NCI-H345 treated with DMSO at 0.1 percent for 48 hours (cell line): ENCODE measurements around the gene CHGA.

Source experiments
- DNase-seq: peaks from one replicate; lab custom pipeline; 2025; ENCODE audit not compliant: unreplicated experiment; lab: John Stamatoyannopoulos, UW

Gene CHGA

DNA sequence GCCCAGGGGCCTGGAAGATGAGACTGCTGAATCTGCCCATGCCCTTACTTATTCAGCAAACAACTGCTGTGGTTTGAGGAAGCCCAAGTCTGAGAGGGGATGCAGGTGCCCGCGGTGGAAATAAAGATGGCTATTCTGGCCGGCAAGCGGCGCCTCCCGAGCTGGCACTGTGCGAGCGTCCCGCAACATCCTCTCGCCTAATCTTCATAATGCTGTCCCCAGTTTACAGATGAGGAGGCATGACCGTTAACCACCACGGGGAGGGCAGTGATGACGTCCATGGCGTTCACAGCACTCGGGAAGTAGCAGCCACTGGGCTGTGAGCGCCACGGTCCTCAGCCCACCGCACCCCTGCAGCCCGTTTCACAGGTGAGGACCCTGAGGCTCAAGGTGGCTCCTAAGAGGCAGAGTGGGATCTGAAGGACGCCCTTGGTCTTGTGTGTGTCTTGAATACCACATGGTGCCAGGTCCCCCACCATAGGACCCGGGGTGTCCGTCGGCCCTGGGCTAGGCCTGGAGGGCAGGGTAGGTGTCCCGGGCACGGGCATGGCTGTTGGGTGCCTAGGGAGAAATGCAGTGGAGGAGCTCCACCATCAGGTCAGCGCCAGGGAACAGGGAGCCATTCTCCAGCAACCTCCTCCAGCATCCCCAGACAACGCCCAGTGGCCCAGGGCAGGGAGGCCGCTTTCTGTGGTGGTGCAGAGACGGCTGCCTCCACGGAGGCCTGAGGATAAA lies 20.2 kb downstream of the CHGA start:
- no peak for DNase-seq

DNA sequence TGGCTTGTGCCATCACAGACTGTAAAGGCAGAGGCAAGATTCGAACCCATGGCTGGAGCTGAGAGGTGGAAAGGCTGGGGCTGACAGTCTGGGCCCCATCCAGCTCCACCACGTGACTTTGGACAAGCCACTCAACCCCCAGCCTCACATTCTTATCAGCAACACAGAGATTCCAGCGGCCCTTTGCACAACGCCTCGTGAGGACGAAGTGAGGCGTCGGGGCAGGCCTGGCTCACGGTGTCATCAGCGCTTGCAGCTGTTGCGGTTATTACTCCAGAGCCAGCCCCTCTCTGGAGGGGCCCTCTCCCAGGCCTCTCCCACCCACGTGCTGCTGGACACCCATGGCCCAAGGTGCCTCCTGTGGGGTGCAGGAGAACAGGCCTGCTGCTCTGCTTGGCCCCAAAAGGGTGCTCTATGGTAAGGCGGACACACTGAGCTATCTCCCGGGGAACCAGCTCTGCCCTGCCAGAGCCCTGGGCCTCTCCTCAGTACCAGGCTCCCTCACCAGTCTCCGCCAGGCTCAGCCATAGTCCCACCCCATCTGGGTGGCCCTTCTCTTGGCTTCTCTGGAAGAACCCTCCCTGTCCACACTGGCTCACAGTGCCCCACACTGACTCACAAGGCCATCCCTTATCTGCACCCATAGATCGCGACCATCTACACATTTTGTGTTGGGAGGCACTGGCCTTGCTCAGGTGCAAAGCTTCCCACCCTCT lies 21.1 kb downstream of the CHGA start:
- no peak for DNase-seq

DNA sequence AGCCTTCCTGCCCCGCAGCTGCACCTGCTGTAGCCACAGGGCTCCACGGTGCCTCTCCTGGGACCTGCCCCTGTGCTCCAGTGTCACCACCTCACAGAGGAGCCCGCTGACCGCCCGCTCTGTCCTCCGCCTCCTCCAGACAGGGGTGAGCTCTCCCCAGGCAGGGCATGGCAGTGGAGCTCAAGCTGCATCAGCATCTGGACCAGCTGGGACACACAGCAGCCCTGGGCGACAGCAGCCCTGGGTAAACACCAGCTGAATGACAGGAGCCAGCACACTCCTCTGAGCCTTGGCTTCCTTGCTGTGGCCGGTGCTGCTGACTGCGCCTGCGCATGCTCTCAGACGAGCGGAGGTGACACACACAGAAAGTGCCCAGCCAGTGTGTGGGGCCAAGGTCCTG lies 22.0 kb downstream of the CHGA start:
- no peak for DNase-seq

DNA sequence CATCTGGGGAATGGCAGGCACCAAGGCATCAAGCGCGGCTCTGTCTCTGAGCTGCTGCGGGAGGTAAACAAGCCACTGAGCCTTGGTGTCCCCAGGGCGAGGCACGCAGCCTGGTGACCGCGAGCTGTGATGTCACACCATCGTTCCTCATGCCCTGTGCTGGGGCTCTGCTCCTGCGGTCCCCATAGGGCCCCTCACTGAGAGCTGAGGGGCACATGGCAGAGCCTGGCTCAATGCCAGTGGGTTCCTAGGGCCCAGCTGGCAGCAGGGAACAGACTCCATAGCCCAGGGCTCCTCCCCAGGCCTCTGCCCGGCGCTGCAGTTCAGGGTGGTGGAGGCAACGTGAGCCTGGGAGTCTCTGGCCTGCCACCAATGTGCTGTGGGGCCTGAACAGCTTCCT lies 22.6 kb downstream of the CHGA start:
- no peak for DNase-seq

DNA sequence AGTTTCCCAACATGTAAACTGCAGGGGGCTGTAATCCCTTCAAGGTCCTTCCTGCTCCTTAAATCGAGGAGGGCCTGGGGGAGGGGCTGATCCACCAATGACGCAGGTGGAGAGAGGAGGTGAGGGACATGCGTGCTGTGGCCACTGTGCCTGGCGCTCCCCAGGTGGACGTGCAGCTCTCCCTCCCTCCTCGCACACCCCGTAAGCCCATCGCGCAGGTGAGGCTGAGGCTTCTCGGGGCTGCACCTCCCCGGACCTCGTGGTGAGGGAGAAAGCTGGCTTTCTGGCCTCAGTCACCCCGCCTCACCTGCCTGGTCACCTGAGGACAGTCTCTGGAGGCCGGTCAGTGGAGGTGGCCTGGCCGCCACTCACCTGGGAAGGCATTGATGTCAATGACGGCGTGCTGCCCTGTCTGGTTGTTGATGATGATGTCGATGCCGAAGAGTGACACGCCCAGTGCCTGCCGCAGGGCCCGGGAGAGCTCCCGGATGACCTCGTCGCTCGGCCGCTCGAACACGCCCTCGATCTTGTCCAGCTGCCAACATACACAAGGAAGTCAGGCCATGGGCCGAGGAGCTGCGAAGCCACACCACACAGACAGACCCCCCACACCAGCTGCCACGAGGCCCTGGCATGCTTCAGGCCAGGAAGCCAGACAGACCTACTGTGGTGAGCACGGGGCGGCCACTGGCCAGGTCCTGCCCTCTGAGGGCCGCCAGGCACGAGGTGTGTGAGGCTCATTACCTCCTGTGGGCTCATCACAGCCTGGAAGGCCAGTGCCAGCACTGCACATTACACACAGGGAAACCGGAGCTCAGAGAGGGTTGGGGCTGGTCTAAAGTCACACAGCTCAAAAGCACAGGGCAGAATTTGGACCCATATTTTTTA lies 23.3 kb downstream of the CHGA start:
- DNase-seq, result no peak

DNA sequence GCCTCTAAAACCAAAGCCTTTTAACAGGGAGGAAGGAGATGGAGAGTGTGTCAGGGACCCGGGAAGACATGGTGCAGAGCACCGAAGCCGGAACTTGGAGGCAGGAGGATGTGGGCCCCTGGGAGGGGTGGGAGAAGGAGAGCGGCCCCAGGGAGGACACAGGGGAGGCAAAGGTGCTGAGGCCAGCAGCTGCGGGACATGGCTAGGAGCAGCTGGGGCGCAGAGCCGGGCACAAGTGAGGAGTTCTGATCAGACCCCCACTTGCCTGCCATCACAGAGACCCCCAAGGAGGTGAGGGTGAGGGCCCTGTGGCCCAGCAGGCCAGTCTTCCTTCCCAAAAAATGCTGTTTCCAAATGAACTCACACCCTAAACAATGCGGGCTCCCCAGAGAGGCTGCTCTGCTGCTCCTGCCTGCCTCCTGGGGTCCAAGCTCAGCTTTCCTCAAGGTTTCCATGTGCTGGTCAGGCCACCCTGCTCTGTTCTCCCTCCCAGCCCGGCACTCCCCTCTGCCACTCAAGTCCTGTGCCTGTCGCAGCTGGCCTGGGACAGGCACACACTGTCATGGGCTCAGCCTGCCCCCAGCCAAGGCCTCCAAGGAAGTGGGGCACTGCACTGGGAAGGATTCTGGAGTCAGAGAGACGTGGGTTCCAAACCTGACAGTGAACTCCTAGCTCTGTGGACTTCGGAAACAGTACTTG lies 24.0 kb downstream of the CHGA start:
- DNase-seq, result no peak

DNA sequence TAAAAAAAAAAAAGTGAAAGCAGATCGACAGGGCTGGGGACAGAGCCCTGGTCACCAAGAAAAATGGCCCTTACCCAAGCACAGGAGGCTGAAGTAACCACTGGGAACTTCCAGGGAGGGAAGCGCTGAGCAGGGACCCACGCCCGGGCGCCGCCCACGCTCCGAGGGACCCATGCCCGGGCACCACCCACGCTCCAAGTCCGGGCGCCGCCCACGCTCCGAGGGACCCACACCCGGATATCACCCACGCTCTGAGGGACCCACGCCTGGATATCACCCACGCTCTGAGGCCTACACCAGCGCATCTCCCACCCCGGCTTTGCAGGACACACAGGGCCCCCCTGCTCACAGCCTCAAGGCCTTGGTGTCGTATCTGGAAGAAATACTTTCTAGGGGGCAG lies 25.7 kb downstream of the CHGA start:
- no peak for DNase-seq

DNA sequence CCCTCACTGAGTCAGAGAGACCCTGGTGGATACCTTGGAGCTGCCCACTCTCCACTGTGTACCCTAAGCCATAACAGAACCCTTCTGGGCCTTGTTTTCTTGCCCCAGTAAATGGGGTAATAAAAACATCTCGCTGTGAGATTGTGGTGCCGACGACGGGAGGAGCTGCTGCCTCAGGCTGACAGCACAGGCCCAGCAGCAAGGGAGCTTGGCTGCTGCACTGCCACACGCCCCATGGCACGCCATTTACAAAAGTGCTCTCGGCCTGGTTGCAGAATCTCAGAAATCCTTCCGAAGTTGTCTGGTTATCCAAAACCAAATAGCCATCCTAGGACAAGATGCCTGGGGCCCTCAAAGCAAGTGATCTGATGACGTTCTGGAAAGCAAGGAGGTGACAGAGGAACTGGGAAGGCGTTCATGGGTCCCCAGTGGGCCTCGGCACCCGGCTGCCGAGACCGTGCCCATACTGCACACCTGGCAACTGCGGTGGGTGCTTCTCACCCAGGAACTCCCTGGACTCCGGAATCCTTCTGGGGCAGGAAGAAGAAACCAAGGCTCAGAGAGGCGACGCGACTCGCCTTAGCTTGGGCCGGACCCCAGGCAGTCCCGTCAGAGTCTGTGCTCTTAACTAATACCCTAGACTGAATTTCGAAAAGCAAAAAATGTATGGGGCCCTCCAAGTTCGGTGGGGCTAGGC lies 26.7 kb downstream of the CHGA start:
- DNase-seq, result no peak

DNA sequence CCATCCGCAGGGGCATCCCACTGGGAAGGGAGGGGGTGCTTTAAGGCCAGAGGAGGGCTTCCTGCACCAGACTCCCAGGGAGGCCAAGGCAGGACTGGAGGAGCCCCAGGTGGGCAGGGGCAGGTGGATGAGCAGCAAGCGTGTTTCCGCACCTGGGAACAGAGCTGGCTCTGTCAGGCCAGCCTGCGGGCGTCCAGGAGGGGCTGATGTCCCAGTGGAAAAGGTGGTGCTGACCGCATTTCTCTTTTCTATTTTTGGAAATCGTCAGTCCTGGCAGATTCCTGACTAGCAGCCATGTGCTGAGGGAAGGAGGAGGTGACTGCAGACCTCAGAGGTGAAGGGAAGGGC lies 27.2 kb downstream of the CHGA start:
- DNase-seq, result no peak

DNA sequence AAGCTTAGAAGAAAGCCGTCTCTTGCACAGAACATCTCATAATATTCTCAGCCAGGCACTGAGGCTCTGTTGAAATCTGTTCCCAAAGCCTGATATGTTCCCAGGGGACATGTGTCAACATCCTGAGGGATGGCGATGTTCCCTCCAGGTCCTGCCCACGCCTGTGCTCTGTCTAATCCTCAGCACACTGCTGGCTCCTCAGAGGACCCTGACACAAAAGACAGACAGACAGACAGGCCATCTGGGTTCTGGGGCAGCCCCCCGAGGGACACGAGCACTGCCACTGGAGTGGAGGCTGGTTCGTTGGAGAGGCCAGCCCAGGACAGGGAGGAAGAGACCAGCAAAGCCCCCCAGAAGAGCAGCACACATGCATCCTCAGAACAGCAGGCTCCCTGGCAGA lies 27.8 kb downstream of the CHGA start:
- DNase-seq, result no peak

DNA sequence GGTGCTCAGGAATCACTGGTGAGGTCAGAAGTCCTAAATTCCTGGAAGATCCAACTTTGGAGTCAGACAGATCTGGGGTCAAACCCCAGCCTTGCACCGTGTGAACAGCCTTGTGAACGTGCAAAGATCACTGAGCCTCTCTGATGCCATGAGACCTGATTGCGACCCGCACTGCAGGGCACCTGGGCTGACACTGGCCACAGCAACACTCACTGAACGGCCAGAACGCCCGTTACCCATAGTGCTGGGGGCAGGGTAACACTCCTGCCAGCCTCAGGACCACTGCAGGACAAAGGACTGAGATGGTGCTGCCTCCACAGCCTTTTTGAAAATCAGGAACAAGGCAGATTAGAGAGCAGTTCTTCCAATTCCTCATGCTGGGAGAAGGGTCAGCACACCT lies 28.3 kb downstream of the CHGA start:
- no peak for DNase-seq

DNA sequence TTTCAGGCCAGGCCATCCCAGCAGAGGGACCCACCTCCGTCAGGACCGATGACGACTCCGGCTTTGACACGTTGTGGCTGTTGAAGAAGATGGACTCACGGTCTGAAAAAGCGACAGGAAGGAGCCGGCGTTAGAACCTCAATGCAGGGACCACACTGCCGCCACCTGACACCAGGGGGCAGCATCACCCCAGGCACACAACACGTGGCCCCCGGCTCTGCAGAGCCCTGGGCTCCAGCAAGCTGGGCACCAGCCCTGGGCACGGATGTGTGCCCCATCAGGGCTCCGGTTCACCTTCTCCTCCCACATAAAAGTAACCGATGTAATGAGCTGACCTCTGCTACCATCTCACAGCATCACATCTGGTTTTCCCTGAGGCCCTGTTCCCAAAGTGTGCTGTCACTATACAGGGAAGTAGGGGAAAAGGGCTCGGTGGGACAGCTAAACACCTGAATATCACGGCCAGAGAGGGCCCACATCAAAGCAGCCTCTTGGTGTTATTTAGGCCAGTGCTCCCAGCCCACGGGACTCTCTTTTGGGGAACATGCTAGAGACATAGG lies 29.0 kb downstream of the CHGA start:
- peak; percentile 21 for DNase-seq

DNA sequence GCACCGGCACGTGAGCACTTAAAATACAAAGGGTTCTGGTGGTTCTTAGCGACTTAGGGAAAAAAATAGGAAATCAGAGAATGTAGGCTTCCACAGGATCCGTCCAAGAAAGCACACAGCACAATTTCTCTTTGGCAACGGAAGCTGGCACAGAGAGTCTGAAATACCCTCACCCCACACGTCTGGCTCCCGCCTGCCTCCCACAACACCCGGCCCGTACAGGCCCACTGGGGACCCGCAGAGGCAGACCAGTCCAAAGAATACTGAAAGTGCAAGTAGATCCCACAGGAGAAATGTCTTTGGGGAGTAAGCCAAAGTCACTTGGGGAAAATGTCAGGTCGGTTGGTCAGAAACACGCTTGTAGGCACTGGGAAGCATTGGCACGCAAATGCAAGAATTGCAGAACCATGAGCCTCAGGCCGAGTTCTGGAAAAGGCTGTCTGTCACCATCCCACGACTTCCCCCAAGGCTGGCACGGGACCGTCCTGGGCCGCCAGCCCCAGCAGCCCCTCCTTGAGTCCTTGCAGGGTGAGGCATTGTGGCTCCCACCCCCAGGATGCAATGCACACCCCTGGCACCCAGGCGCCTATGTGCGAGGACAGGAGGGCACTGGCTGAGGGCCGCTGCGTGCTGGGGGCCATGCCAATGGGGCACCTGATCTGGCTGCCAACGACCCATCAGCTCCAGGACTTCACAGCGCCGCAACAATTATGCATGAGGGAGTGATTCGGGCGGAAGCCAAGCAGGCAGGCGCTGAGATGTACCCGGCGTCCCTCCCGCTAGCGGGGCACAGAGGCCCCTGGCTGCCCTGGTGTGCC lies 29.7 kb downstream of the CHGA start:
- DNase-seq, result no peak

DNA sequence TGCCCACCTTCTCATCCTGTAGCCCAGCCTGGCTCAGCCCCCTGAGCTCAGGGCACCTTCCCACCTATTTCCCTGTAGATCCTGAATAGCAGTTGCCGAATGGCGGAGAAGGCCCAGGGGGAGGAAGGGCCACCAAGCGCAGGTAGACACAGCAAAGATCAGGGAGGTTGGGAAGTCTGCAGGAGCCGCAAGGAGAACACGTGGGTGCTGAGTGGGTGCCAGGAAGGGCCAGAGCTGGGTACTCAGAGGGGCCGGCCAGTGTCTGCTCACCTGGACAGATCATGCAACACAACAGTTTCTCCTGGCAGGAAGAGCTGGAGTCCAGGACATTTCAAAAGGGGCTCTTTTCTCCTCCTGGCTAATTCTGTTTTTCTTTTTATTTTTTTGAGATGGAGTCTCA lies 30.6 kb downstream of the CHGA start:
- DNase-seq, result no peak

DNA sequence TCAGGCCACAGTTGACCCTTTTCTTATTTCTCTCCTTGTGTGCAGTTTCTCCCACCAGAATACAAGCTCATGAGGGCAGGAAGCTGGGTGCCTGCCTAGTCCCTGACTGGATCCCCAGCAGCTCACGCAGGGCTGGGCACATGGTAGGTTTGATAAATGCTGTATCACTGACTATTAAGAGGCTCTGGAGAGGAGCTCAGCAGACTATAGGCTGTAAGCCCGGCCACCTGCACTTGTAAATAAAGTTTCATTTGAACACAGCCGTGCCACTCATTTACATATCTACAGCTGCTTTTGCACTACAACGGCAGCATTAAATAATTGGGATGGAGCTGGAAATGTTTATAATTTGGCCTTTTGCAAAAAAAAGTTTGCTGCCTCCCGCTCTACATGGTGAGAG lies 32.0 kb downstream of the CHGA start:
- peak; percentile 13 for DNase-seq

DNA sequence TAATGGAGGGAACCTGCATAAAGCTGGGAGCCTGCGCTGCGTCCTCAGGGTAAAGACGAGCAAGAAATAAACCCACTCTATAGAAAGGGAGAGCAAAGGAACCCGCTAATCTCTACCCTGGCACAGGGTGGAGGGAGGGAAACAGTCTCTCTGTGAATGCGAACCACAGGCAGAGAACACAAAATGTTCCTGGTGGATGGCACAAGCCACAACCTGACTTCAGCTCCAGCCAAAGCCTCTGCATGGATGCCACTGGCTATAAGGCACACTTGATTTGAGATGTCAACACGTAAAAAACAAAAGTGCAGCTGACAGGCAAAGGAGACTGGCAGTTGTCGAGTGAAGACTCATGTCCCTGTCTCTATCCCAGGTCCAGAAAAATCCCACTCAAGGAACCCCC lies 32.4 kb downstream of the CHGA start:
- DNase-seq, result no peak

DNA sequence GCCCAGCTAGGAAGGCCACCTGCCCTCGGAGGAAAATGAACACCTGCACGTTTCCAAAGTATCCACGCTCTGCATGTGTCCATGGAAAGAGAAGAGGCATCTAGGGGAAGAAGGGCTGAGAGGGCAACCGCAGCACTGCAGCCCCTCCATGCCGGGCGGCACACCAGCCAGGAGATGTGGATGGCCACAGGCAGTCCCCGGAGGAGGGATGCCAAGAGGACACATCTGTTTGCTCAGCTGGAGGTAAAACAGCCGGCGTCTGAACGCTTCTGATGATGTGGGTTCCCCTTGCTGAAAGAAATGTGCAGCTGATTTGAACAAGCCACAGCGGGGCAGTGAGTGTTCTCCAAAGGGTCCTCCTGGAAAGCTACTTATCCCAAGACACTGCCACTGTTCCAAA lies 34.0 kb downstream of the CHGA start:
- peak; percentile 91 for DNase-seq

DNA sequence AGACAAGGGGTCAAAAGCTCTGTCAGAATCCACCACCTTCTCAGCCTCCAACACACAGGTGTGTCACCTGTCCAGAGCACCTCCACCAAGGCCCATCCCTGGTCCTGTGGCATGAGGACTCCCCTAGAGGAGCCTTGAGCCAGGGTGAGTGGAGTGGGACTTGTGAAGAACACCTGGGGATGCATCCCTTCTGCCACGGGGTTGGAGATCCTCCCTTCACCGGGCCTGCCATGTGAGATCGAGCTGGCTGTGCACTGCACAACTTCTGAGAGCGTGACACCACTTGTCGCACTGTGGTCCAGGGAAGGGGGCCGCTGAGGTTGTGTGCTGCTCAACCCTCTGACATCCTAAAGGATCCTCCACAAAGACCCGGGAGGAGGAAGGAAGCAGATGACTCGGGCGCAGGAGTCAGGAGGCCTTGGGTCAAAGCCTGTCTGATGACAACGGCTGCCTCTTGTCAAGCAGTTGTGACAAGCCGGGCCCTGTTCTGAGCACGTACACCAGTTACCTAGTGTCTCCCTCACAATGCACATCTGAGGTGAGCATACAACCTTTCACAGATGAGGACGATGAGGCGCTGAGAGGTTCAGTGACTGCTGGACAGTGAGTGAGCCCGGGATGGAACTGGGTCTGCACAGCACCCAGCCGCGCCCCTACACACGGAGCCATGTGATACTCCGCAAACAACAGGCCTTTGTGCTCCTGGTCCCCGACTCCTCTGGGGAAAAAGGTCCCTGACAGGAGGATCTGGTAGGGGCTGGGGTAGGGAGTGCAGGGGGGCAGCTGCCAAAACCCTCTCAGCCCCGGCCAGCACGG lies 35.6 kb downstream of the CHGA start:
- DNase-seq, result no peak

DNA sequence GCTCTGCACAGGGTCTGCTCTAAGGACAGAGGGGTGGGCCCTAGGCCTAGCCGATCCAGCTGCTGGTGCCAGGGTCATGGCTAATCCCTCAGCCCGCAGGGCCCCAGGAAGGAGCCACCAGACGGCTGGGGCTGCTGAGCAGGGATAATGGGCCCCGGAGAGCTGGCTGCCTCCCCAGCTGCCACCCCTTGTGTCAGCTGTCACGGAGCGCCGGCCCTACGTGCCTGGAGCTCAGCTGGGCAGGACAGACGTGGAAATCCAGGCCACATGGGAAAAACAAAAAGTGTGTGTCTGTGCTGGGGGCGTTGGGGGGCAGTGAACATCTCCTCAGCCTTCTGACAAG lies 36.2 kb downstream of the CHGA start:
- peak; percentile 68 for DNase-seq
